Fibroblast of skin of right biceps (primary cell): ENCODE measurements around the gene DYSF.

ENCODE experiments used
- DNase-seq: peaks from one replicate; pipeline ENCODE4 v3.0.0-alpha.2; 2013

The DYSF gene

GRCh38 chr2:71578767-71579342 lies 125.5 kb downstream of the DYSF start:
- peak; percentile 15 for DNase-seq

- DNase-seq = no peak
These were observed 127.7 kb downstream of the DYSF start for GRCh38 chr2:71581026-71581425.

GRCh38 chr2:71583876-71584275 lies 130.5 kb downstream of the DYSF start:
- no peak for DNase-seq

- no peak for DNase-seq
These were observed 133.1 kb downstream of the DYSF start for GRCh38 chr2:71586471-71586870.

- no peak for DNase-seq
These were observed 134.2 kb downstream of the DYSF start for GRCh38 chr2:71587509-71588073.

- DNase-seq = no peak
These were observed 135.3 kb downstream of the DYSF start for GRCh38 chr2:71588497-71589170.

- DNase-seq = no peak
These were observed 136.4 kb downstream of the DYSF start for GRCh38 chr2:71589763-71590162.

- no peak for DNase-seq
These were observed 137.7 kb downstream of the DYSF start for GRCh38 chr2:71591044-71591443.

- DNase-seq = no peak
These were observed 138.9 kb downstream of the DYSF start for GRCh38 chr2:71592181-71592711.

GRCh38 chr2:71595569-71595968 lies 142.2 kb downstream of the DYSF start:
- peak; percentile 56 for DNase-seq

GRCh38 chr2:71596011-71596410 lies 142.7 kb downstream of the DYSF start:
- DNase-seq = peak; percentile 38

GRCh38 chr2:71597756-71598155 lies 144.4 kb downstream of the DYSF start:
- DNase-seq = peak; percentile 56

- no peak for DNase-seq
These were observed 145.2 kb downstream of the DYSF start for GRCh38 chr2:71598526-71598925.

GRCh38 chr2:71599038-71599437 lies 145.7 kb downstream of the DYSF start:
- no peak for DNase-seq

- no peak for DNase-seq
These were observed 146.4 kb downstream of the DYSF start for GRCh38 chr2:71599646-71600236.

GRCh38 chr2:71600555-71600954 lies 147.2 kb downstream of the DYSF start:
- no peak for DNase-seq

GRCh38 chr2:71601136-71602114 lies 148.1 kb downstream of the DYSF start:
- no peak for DNase-seq

- DNase-seq = no peak
These were observed 148.7 kb downstream of the DYSF start for GRCh38 chr2:71602115-71602495.

- DNase-seq = no peak
These were observed 149.2 kb downstream of the DYSF start for GRCh38 chr2:71602581-71602980.

GRCh38 chr2:71603311-71603811 lies 150.0 kb downstream of the DYSF start:
- DNase-seq = peak; percentile 21

GRCh38 chr2:71603851-71604725 lies 150.7 kb downstream of the DYSF start:
- no peak for DNase-seq
